ENCODE results near the gene IRAK3.
"Not testable (repeated sequence)": the region's sequence is repeated elsewhere in the genome, so short reads cannot be mapped to it uniquely, and the experiment has no call there.

The IRAK3 gene

DNA sequence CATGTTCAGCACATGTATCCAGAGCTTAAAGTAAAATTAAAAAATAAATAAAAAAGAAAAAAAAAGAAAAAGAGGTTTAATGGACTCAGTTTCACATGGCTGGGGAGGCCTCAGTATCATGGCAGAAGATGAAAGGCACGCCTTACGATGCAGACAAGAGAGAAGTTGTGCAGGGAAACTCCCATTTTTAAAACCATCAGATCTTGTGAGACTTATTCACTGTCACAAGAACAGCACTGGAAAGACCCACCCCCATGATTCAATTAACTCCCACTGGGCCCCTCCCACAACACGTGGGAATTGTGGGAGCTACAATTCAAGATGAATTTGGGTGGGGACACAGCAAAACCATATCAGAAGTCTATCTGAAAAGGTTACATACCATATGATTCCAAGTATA is 24.0 kb downstream of the IRAK3 start:
- DNase-seq (ENCODE audit: low read depth) = not testable (repeated sequence)

GRCh38 chr12:66217342-66217917 is 28.4 kb downstream of the IRAK3 start:
- no peak for DNase-seq (ENCODE audit: low read depth)

DNA sequence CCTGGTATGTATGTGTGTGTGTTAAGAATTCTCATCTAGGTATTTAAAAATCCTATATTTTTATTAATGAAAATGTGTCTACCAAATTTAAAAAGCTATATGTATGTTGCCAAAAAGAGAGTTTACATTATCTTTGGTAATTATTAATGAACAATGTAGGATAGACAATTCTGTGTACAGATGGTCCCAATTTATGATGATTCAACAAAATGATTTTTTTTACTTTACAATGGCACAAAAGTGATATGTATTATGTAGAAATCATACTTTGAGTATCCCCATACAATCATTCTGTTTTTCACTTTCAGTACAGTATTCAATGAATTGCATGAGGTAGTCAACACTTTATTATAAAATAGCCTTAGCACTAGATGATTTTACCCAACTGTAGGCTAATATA is 39.4 kb downstream of the IRAK3 start:
- no peak for DNase-seq (ENCODE audit: low read depth)

DNA sequence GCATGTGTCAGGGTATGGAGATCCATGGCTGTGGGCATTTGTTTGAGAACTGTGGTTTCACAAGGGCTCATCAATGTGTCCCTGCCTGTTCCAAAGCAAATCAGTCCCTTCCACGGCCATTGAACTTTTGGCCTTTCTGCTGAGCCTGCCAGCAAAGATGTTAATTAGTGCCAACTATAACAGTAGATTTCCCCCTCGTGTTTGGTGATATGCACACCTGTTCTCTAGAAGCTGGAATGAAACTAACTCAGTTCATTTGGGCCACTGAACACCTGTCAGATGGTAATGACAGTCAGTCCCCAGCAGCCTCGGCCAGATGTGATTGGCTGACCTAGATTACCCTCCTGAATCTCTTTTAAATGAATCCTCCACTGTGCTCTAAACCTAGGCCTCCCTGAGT is 43.2 kb downstream of the IRAK3 start:
- no peak for DNase-seq (ENCODE audit: low read depth)

DNA sequence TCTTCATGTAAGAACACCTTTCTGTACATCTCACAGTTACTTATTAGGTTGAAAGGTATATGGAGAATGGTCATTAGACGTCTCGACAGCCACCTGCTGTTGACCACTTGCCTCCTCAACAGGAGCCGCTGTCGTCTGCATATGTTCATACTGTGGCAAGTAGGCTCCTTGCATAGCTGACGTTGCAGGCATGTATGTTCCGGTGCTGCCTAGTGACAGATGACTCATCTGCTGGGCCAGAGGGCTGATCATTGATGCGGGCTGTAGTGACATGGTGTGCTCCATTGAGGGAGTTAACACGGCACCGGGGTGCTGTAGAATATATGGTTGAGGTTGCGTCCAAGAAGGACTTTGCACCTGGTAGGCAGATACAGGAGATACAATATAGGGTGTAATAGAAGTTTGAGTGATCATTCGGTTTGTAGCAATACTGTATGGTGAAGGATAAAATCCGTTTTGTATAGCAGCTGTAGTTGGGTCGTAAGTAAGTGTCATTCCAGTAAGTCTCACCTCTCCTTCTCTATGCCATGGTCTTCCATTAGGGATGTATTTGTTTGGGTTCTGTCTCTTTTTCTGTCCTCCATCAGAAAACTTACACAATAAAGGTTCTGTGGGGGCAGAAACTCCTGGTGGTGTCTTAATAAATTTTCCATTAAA is 45.2 kb downstream of the IRAK3 start:
- not testable (repeated sequence) for DNase-seq (ENCODE audit: low read depth)

DNA sequence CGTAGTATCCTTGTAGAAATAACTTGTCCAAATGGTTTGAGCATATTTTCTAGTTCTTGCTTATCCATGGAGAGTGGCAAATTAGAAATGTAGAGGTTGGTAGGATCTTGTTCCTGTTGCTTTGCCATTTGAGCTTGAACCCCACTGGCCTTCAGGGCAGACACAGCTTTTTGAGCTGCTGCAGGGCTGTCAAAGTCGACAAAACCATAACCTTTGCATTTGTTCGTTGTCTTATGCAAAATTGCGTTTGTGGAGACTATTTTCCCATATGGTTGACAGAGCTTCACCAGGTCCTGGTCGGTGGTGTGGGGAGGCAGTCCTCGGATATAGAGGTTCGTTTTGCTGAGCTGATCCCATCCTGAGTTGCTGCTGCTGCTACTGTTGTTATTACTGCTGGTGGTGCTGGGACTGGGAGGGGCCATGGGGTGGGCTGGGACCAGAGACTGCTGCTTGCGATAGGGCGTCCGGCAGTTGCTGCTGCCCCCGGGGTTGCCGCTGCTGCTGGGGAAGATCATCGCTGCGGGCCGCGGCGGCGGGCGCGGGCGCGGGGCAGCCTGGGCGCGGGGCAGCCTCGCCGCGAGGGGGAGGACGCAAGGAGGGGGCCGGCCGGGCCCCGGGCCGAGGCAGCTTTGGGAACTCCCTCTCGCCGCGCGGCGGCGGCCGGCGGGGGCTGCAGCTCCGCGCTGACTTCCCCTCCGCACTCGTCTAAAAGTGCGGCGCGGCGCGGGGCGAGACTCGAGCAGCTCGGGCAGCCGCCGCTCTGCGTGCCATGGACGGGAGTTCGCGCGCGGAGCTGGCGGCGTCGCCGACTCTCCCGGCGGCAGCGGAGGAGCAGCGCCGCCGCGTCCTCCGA is 46.0 kb downstream of the IRAK3 start:
- not testable (repeated sequence) for DNase-seq (ENCODE audit: low read depth)

GRCh38 chr12:66235626-66236281 is 46.7 kb downstream of the IRAK3 start:
- DNase-seq (ENCODE audit: low read depth) = no peak

DNA sequence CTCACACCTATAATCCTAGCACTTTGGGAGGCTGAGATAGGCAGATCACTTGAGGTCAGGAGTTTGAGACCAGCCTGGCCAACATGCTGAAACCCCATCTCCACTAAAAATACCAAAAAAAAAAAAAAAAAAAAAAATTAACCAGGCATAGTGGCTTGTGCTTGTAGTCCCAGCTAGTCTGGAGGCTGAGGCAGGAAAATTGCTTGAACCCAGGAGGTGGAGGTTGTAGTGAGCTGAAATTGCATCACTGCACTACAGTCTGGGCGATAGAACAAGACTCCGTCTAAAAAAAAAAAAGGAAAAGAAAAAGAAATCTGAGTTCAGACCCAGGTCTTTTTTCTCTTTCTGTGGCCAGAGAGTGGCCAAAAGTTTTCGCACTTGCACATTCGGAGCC is 47.3 kb downstream of the IRAK3 start:
- not testable (repeated sequence) for DNase-seq (ENCODE audit: low read depth)

DNA sequence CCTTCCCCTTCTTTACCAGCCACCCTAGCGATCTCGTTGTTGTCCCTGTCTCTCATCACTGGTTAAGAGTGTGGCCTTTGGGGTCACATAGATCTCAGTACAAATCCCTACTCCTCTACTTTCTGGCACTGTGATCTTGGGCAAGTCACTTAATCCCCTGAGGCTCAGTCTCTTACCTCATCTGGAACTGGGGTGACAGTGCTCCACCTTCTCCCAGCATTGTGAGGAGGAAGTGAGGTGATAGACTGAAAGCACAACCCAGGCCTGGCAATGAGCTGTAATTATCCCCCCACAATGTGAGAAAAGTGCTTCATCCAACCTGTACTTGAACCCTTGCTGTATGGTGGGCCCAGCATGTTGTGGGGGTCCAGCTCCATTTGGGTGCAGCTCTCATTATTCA is 48.0 kb downstream of the IRAK3 start:
- DNase-seq (ENCODE audit: low read depth) = no peak

- DNase-seq (ENCODE audit: low read depth) = no peak
These were observed 48.6 kb downstream of the IRAK3 start for GRCh38 chr12:66237505-66238175.

- DNase-seq (ENCODE audit: low read depth) = no peak
These were observed 50.3 kb downstream of the IRAK3 start for GRCh38 chr12:66239295-66239694.

DNA sequence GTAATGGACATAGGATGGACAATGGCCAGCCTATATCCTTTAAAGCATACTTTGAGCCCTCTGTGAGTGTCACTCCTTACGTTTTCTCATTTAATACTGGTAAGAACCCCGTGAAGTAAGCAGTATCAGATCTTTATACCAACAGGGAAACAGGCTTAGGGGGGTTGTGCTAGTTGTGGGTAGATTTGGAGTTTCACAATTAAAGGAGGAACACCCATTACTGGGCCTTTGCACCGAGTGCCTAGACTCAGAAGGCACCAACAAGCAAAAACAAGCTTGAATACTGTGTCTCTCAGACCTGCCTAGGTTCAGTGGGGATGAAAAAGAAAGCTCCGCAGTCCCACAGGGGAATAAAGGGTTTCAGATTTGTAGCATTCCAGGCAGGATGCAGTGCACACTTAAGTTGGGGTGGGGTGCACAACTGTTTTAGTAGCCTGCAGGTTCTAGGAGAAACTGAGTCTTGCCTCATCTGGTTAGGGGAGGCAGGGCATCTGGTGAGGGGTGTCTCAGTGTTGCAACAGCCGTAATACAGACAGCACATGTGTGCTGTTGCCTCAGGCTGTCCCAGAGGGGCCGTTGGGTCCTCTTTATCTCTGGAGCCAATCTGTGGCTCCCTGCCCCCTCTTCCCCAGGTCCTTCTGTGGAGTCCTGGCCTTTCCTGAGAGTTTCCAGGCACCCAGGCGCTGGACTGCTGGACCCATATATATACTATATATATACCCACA is 51.2 kb downstream of the IRAK3 start:
- DNase-seq (ENCODE audit: low read depth) = no peak

GRCh38 chr12:66241061-66242043 is 52.3 kb downstream of the IRAK3 start:
- no peak for DNase-seq (ENCODE audit: low read depth)

DNA sequence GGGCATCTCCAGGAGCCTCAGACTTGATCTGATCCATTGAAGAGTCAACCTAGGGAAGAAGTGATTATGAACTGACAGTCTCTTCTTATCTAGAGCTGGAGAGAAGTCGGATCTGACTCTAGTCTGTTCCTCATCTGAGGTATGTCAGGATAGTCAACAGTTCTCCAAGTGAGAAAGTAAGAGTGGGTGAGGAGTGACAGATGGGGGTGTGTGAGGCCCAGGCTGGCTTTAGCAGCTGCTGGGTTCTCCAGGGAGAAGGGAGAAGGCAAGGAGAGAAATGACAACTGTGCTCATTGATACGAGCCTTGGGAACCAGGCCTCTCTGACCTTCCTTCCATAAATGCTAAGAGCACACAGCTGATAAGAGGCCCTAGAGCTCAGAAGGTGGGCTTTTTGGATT is 53.3 kb downstream of the IRAK3 start:
- no peak for DNase-seq (ENCODE audit: low read depth)

DNA sequence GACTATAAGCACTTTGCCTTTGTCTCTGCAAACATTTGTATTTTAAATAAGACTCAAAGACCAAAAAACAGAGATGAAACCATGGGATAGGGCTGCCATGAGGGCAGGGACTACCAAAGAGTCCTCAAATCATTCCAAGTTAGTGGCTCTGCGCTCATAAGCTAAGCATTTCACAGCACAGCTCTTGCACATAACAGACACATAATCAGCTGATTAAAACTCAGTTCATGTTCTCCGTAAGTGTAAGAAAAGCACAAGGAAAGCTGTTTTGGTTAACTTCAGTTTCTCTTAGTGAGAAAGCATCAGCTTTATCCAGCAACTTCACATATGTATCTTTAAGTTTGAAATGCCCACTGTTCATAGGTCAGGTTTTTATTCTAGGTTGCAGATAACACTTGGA is 54.9 kb downstream of the IRAK3 start:
- no peak for DNase-seq (ENCODE audit: low read depth)

DNA sequence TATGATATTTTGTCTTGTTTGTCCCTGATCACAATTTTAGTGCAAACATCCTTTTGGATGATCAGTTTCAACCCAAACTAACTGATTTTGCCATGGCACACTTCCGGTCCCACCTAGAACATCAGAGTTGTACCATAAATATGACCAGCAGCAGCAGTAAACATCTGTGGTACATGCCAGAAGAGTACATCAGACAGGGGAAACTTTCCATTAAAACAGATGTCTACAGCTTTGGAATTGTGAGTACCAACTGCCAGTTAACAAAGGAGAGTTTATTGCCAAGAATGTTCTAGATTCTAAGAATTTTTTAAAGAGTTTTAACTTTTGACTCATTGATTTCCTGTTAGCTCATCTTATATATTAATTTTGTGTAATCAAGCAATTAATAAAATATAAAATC is 55.4 kb downstream of the IRAK3 start:
- DNase-seq (ENCODE audit: low read depth) = no peak

GRCh38 chr12:66247741-66248140 is 58.7 kb downstream of the IRAK3 start:
- no peak for DNase-seq (ENCODE audit: low read depth)

GRCh38 chr12:66251049-66251448 is 62.0 kb downstream of the IRAK3 start:
- no peak for DNase-seq (ENCODE audit: low read depth)

GRCh38 chr12:66252771-66253170 is 63.8 kb downstream of the IRAK3 start:
- DNase-seq (ENCODE audit: low read depth) = no peak

DNA sequence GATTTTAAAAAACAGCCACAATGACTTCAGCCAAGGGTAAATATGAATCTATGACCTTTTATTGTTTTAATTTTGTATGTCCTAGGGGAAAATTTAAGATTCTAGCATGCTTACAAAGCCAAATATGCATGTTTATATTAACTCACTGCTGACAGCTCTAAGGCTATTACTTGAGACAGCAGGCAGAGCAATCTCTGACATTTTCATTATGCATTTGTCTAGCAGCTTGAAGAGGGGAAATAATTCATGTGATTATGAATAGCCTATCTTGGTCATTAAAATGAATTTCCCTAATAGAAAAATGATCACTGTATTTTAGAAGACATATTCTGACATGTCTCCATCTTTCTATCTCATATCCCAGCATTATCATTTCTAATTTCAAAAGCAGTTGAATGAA is 66.7 kb downstream of the IRAK3 start:
- no peak for DNase-seq (ENCODE audit: low read depth)

Measured in stimulated activated CD8-positive, alpha-beta memory T cell treated with anti-CD3 and anti-CD28 coated beads, Interleukin-7, amount 100 ng/mL, for 24 hours (primary cell).